Measurements from ENCODE around the gene MMP28.

- TF ChIP-seq CREB1 (IDR thresholded peaks at IDR 0.05; ENCODE audit: low read depth), result no peak
- TF ChIP-seq NFIC (IDR thresholded peaks at IDR 0.05), result no peak
- no peak for TF ChIP-seq MAX (IDR thresholded peaks at IDR 0.05)
- TF ChIP-seq TAF1 (IDR thresholded peaks at IDR 0.05; ENCODE audit: low read depth), result no peak
- TF ChIP-seq TEAD4 (IDR thresholded peaks at IDR 0.05), result no peak
Observed at GRCh38 chr17:35727635-35728034, 67.8 kb downstream of the MMP28 start.
